Mesenchymal stem cell (in vitro differentiated cells and primary cell): ENCODE measurements around the gene SPATA3.

Experiments
- DNase-seq: peaks from one replicate; pipeline ENCODE4 v3.0.0-alpha.2; 2013
- H2AFZ ChIP-seq: one replicate; pipeline ENCODE4 v1.6.1; 2013; ENCODE audit warnings: low read depth, mild to moderate bottlenecking, control low read depth, inconsistent platforms, low read length, moderate library complexity
- H2AK5ac ChIP-seq: 2 replicates; pipeline ENCODE4 v1.6.1; 2013; ENCODE audit warnings: low read length, moderate library complexity, mild to moderate bottlenecking, inconsistent platforms; ENCODE audit not compliant: severe bottlenecking
- H2BK120ac ChIP-seq: one replicate; pipeline ENCODE4 v1.6.1; 2013; ENCODE audit warnings: low read depth, mild to moderate bottlenecking, inconsistent platforms, low read length, moderate library complexity
- H2BK12ac ChIP-seq, 2 experiments: one replicate each; pipeline ENCODE4 v1.6.1; 2013; ENCODE audit warnings: inconsistent platforms in 2 of 2, low read length in 2 of 2, mild to moderate bottlenecking in 2 of 2, moderate library complexity in 2 of 2, control low read depth in 1 of 2
- H2BK15ac ChIP-seq: one replicate; pipeline ENCODE4 v1.6.1; 2013; ENCODE audit warnings: mild to moderate bottlenecking, low read depth, inconsistent platforms; ENCODE audit not compliant: poor library complexity, severe bottlenecking
- H2BK5ac ChIP-seq: 2 replicates; pipeline ENCODE4 v1.6.1; 2013; ENCODE audit warnings: low read depth, mild to moderate bottlenecking, low read length, control low read depth, inconsistent platforms; ENCODE audit not compliant: poor library complexity, severe bottlenecking
- H3K14ac ChIP-seq, 2 experiments: one replicate each; pipeline ENCODE4 v1.6.1; 2013; ENCODE audit warnings: inconsistent platforms in 2 of 2, low read length in 2 of 2, control low read depth in 1 of 2, mild to moderate bottlenecking in 1 of 2, moderate library complexity in 1 of 2
- H3K18ac ChIP-seq, 2 experiments: one replicate each; pipeline ENCODE4 v1.6.1; 2013; ENCODE audit warnings: inconsistent platforms in 2 of 2, low read length in 2 of 2, control low read depth in 1 of 2, low read depth in 1 of 2, mild to moderate bottlenecking in 1 of 2
- H3K23ac ChIP-seq, 2 experiments: one replicate each; pipeline ENCODE4 v1.6.1; 2013; ENCODE audit warnings: inconsistent platforms in 2 of 2, low read length in 2 of 2, mild to moderate bottlenecking in 2 of 2, moderate library complexity in 2 of 2, control low read depth in 1 of 2
- H3K27ac ChIP-seq: 2 replicates; pipeline ENCODE4 v1.5.1; 2013; ENCODE audit warnings: mild to moderate bottlenecking, moderate library complexity, low read length, control low read depth, inconsistent platforms; ENCODE audit not compliant: poor library complexity, severe bottlenecking
- H3K27me3 ChIP-seq, 2 experiments: 2 replicates each; pipeline versions ENCODE4 v1.6.1 to v1.7.0; 2013; ENCODE audit warnings: low read length in 2 of 2, mild to moderate bottlenecking in 2 of 2, moderate library complexity in 2 of 2, control low read depth in 1 of 2, inconsistent platforms in 1 of 2; ENCODE audit not compliant: control insufficient read depth in 1 of 2, insufficient read depth in 1 of 2
- H3K36me3 ChIP-seq, 2 experiments: 2 replicates each; pipeline versions ENCODE4 v1.6.1 to v1.7.0; 2013; ENCODE audit warnings: low read length in 2 of 2, control low read depth in 1 of 2, inconsistent platforms in 1 of 2, low read depth in 1 of 2, mild to moderate bottlenecking in 1 of 2; ENCODE audit not compliant: insufficient read depth in 2 of 2, control insufficient read depth in 1 of 2
- H3K4ac ChIP-seq, 2 experiments: one replicate each; pipeline ENCODE4 v1.6.1; 2013; ENCODE audit warnings: inconsistent platforms in 2 of 2, low read length in 2 of 2, mild to moderate bottlenecking in 2 of 2, moderate library complexity in 2 of 2, control low read depth in 1 of 2, low read depth in 1 of 2
- H3K4me1 ChIP-seq: 2 replicates; pipeline ENCODE4 v1.6.1; 2013; ENCODE audit warnings: low read depth, low read length, control low read depth; ENCODE audit not compliant: control insufficient read depth, insufficient read depth
- H3K4me2 ChIP-seq: 2 replicates; pipeline ENCODE4 v1.6.1; 2013; ENCODE audit warnings: low read length, mild to moderate bottlenecking, inconsistent platforms; ENCODE audit not compliant: poor library complexity, severe bottlenecking
- H3K4me3 ChIP-seq, 2 experiments: 2 replicates each; pipeline versions ENCODE4 v1.5.1 to v1.7.0; 2013; ENCODE audit warnings: low read length in 2 of 2, mild to moderate bottlenecking in 2 of 2, control low read depth in 1 of 2, low read depth in 1 of 2; ENCODE audit not compliant: insufficient read depth in 1 of 2
- H3K79me1 ChIP-seq: replicated peaks from 2 replicates; pipeline ENCODE4 v1.6.1; 2013; ENCODE audit warnings: mild to moderate bottlenecking, control low read depth, low read length, inconsistent platforms; ENCODE audit not compliant: poor library complexity, severe bottlenecking
- H3K9ac ChIP-seq: 2 replicates; pipeline ENCODE4 v1.7.0; 2013; ENCODE audit warnings: mild to moderate bottlenecking, low read length, moderate library complexity
- H3K9me3 ChIP-seq: 2 replicates; pipeline ENCODE4 v1.7.0; 2013; ENCODE audit warnings: mild to moderate bottlenecking, low read length; ENCODE audit not compliant: control insufficient read depth
- H4K8ac ChIP-seq: one replicate; pipeline ENCODE4 v1.6.1; 2013; ENCODE audit warnings: inconsistent platforms, mild to moderate bottlenecking, low read length, moderate library complexity
- H4K91ac ChIP-seq: one replicate; pipeline ENCODE4 v1.6.1; 2013; ENCODE audit warnings: mild to moderate bottlenecking, low read length, inconsistent platforms
- WGBS: methylation state at CpG from one replicate; pipeline ENCODE4 v1.1.7; 2013; ENCODE audit warnings: mixed read lengths; 5-methylcytosine and 5-hydroxymethylcytosine counted together

SPATA3 gene

DNA sequence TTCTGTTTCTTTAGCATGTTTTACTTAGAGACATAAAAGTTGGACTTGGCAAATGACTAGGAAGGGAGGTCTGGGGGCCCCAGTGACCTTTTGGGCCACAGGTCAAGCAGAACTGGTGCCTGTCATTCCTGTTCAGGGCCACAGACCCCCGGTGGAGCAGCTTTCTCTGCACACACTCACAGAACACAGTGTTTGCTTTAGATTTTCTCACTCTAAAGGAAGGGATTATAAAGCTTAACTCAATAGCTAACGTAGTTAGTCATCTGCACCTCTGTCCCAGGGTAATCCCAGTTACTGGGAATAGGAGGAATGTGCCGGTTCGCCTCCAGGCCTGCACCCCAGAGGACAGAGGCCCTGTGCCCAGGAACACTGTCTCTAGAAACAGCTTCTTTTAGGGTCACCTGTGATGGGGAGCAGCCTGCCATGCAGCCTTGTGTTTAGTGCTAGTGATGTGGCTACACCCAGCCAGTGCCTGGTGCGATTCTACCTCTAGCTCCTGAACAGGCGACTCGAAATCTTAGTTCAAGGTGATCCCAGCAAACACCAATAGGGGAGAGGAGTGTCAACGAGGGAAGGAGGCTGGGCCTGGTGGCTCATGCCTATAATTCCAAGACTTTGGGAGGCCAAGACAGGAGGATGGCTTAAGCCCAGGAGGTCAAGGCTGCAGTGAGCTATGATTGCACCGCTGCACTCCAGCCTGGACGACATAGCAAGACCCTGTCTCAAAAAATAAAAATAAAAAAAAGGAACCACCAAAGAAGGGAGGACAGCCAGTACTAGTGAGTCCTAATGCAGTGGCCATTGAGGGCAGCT lies 11.6 kb downstream of the SPATA3 start:
- Histone ChIP-seq H3K79me1 (no peaks in the 10 kb centered on the region), H2AFZ (no peak overlapping the region), H3K9ac (no peak overlapping the region), H3K4me2 (no peak overlapping the region), H2BK120ac (no peak overlapping the region), H3K27me3 (peaks cover 65 to 72% of the 10 kb centered on the region in 2 experiments), H3K4me1 (no peaks in the 10 kb centered on the region), H3K36me3 (no peaks in the 10 kb centered on the region), H3K23ac (no peak overlapping the region), H3K4ac (no peak overlapping the region), H4K91ac (no peak overlapping the region), H3K4me3 (no peak overlapping the region), H3K18ac (no peak overlapping the region), H2BK12ac (no peak overlapping the region), H3K27ac (no peak overlapping the region), H2BK5ac (no peak overlapping the region), H2BK15ac (no peak overlapping the region), H3K9me3 (no peaks in the 10 kb centered on the region), H2AK5ac (no peak overlapping the region), H4K8ac (no peak overlapping the region), H3K14ac (peak overlapping the region in 1 of 2 experiments; percentile 6)
- no peak for DNase-seq
- 59% methylated on average over 7 of the region's 10 CpGs for WGBS

DNA sequence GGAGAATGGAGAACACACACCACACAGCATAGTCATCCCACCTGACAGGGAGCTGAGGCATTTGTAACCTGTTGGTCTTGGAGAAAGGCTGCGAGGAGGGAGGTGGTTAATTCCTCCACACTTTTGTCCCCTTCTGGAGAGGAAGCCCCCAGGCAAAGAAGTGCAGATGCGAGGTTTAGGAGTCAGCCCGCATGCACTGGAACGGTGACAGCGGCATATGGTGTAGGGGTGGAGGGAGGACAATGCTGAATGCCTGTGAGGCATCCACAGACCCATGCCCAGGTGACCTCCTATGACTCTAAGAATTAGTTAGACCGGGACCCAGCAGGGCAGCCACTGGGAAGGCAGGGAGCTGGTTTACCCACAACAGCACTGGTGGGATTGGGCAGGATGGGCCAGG lies 12.2 kb downstream of the SPATA3 start:
- no peak for DNase-seq
- H3K27ac ChIP-seq = no peak overlapping the region
- no peak overlapping the region for H3K4me2 ChIP-seq
- no peak overlapping the region for H3K4ac ChIP-seq
- H3K4me1 ChIP-seq = no peaks in the 10 kb centered on the region
- no peak overlapping the region for H4K8ac ChIP-seq
- no peak overlapping the region for H3K9ac ChIP-seq
- H3K14ac ChIP-seq = no peak overlapping the region
- H3K9me3 ChIP-seq = no peaks in the 10 kb centered on the region
- no peak overlapping the region for H2BK12ac ChIP-seq
- H2AK5ac ChIP-seq = no peak overlapping the region
- peaks cover 65 to 72% of the 10 kb centered on the region in 2 experiments for H3K27me3 ChIP-seq
- H2BK120ac ChIP-seq = no peak overlapping the region
- no peak overlapping the region for H2AFZ ChIP-seq
- WGBS = 92% methylated on average over 5 of the region's 6 CpGs
- H2BK5ac ChIP-seq = no peak overlapping the region
- H3K36me3 ChIP-seq = no peaks in the 10 kb centered on the region
- no peak overlapping the region for H4K91ac ChIP-seq
- H3K18ac ChIP-seq = no peak overlapping the region
- no peaks in the 10 kb centered on the region for H3K79me1 ChIP-seq
- no peak overlapping the region for H3K4me3 ChIP-seq
- no peak overlapping the region for H3K23ac ChIP-seq
- no peak overlapping the region for H2BK15ac ChIP-seq

DNA sequence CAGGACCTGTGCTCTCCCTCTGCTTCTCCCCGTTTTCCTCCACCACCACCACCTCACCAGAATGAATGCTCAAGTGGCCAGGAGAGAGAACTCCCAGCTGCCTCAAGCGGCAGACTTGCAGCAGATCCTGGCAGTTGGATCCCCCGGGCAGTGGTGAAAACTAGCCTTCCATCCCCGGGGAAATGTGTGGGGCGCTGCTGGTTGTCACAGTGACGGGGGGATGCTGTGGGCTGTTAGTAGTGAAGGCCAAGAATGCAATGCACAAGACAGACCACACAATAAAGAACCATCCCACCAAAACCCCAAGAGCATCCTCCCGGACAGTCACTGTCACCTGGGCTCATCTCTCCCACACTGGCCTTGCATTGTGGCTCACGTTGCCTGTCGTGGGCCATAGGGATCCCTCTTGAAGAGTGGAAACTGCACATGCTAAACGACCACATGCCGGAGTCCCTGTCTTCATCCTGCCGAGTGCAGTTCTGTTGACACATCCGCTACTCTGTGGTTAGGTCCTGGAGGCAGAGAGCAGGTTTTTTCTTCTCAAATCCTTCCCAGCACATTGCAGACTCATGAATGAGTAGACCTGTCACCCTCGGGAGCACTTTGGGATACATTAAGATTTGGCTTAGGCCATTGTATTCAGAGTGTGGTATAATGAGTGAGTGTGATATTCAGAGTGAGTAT lies 13.5 kb downstream of the SPATA3 start:
- H3K36me3 ChIP-seq = no peaks in the 10 kb centered on the region
- H3K18ac ChIP-seq = no peak overlapping the region
- no peak overlapping the region for H2AFZ ChIP-seq
- no peak overlapping the region for H2BK120ac ChIP-seq
- peaks cover 62 to 72% of the 10 kb centered on the region in 2 experiments for H3K27me3 ChIP-seq
- no peak overlapping the region for H3K4me2 ChIP-seq
- no peak for DNase-seq
- no peaks in the 10 kb centered on the region for H3K4me1 ChIP-seq
- peak overlapping the region in 1 of 2 experiments; percentile 96 for H3K14ac ChIP-seq
- H3K23ac ChIP-seq = peak overlapping the region in 1 of 2 experiments; percentile 56
- H3K4me3 ChIP-seq = no peak overlapping the region
- no peak overlapping the region for H2BK15ac ChIP-seq
- no peak overlapping the region for H3K4ac ChIP-seq
- H3K27ac ChIP-seq = no peak overlapping the region
- H3K9me3 ChIP-seq = no peaks in the 10 kb centered on the region
- no peak overlapping the region for H2AK5ac ChIP-seq
- 80% methylated on average over 12 of the region's 14 CpGs for WGBS
- no peak overlapping the region for H4K8ac ChIP-seq
- no peak overlapping the region for H2BK12ac ChIP-seq
- no peaks in the 10 kb centered on the region for H3K79me1 ChIP-seq
- no peak overlapping the region for H3K9ac ChIP-seq
- no peak overlapping the region for H2BK5ac ChIP-seq
- H4K91ac ChIP-seq = no peak overlapping the region

DNA sequence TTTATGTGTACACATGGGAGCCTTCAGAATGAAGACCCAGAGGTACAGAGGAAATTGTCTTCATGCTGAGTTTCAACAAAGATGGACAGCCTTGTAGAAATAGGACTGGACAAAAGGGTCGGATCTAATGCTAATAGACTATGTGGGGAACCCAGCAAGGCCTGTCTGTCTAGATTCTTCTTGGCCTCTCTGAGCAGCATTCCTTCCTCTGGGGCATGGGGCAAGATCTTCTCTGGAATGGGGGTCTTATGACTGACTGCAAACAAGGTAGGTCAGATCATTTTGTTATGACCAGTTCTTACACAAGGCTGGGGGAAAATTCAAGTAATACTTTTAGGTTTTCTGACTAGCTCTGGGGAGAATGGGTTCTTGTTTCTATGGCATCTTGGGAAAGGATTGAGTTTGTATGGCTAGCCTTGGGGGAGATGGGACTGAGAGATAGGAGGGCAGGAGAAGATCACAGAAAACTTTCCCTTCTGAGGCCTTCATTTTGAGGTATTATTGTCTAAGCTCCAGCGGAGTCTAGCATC lies 14.3 kb downstream of the SPATA3 start:
- no peaks in the 10 kb centered on the region for H3K4me1 ChIP-seq
- no peak overlapping the region for H3K18ac ChIP-seq
- H2BK5ac ChIP-seq = no peak overlapping the region
- no peak overlapping the region for H2BK12ac ChIP-seq
- no peaks in the 10 kb centered on the region for H3K36me3 ChIP-seq
- H3K14ac ChIP-seq = no peak overlapping the region
- no peak overlapping the region for H3K4me2 ChIP-seq
- no peak overlapping the region for H3K9ac ChIP-seq
- no peak overlapping the region for H3K4ac ChIP-seq
- H4K8ac ChIP-seq = no peak overlapping the region
- no peak overlapping the region for H4K91ac ChIP-seq
- H3K27me3 ChIP-seq = peaks cover 68 to 78% of the 10 kb centered on the region in 2 experiments
- no peaks in the 10 kb centered on the region for H3K79me1 ChIP-seq
- no peak overlapping the region for H2BK15ac ChIP-seq
- no peak overlapping the region for H2BK120ac ChIP-seq
- H2AFZ ChIP-seq = no peak overlapping the region
- no peaks in the 10 kb centered on the region for H3K9me3 ChIP-seq
- WGBS = 86% methylated on average over 2 of the region's 2 CpGs
- DNase-seq = no peak
- H3K4me3 ChIP-seq = no peak overlapping the region
- H3K23ac ChIP-seq = no peak overlapping the region
- no peak overlapping the region for H3K27ac ChIP-seq
- no peak overlapping the region for H2AK5ac ChIP-seq
